GM21381 (cell line): ENCODE data around the gene NUDT5.
"Not testable (repeated sequence)": the region's sequence is repeated elsewhere in the genome, so short reads cannot be mapped to it uniquely, and the experiment has no call there.

Experiments
- ATAC-seq: cut with Tn5 transposase; IDR thresholded peaks from one replicate; pipeline ENCODE4 v1.9.1; 2021; ENCODE audit warnings: mild to moderate bottlenecking, moderate library complexity; ENCODE audit not compliant: unreplicated experiment

NUDT5 gene

GRCh38 chr10:12195603-12196506 lies at the start of gene NUDT5, which contains the start of gene CDC123:
Gene NUDT5 (minus strand): TSS chr10:12195891. CDS start chr10:12186291, 9,600 bp downstream.
Gene CDC123 (plus strand): TSS chr10:12196188. CDS start chr10:12196246, 58 bp downstream.
- ATAC-seq: peak; percentile 90

GRCh38 chr10:12243864-12244620 lies 48.4 kb upstream of the NUDT5 start:
- ATAC-seq: no peak

GRCh38 chr10:12241810-12242529 lies 46.3 kb upstream of the NUDT5 start:
- ATAC-seq: no peak

GRCh38 chr10:12238821-12239220 lies 43.1 kb upstream of the NUDT5 start:
- no peak for ATAC-seq

- no peak for ATAC-seq
These were observed 41.9 kb upstream of the NUDT5 start for GRCh38 chr10:12237265-12238220.

GRCh38 chr10:12235796-12236195 lies 40.1 kb upstream of the NUDT5 start:
- ATAC-seq: no peak

- no peak for ATAC-seq
These were observed 39.5 kb upstream of the NUDT5 start for GRCh38 chr10:12235116-12235694.

- not testable (repeated sequence) for ATAC-seq
These were observed 39.0 kb upstream of the NUDT5 start for GRCh38 chr10:12234687-12235086.

- no peak for ATAC-seq
These were observed 33.2 kb upstream of the NUDT5 start for GRCh38 chr10:12228851-12229250.

- not testable (repeated sequence) for ATAC-seq
These were observed 30.7 kb upstream of the NUDT5 start for GRCh38 chr10:12226438-12226837.

- ATAC-seq: no peak
These were observed 29.8 kb upstream of the NUDT5 start for GRCh38 chr10:12225444-12225843.

GRCh38 chr10:12221323-12222298 lies 25.9 kb upstream of the NUDT5 start:
- ATAC-seq: no peak

GRCh38 chr10:12218991-12219390 lies 23.3 kb upstream of the NUDT5 start:
- no peak for ATAC-seq

- no peak for ATAC-seq
These were observed 19.1 kb upstream of the NUDT5 start for GRCh38 chr10:12214763-12215218.

- no peak for ATAC-seq
These were observed 18.4 kb upstream of the NUDT5 start for GRCh38 chr10:12214093-12214492.

- ATAC-seq: no peak
These were observed 17.9 kb upstream of the NUDT5 start for GRCh38 chr10:12213621-12214020.

- no peak for ATAC-seq
These were observed 16.8 kb upstream of the NUDT5 start for GRCh38 chr10:12212454-12212853.

- ATAC-seq: no peak
These were observed 12.8 kb upstream of the NUDT5 start for GRCh38 chr10:12208460-12208859.
